Uterus (tissue), 2 donors: Measurements from ENCODE around the gene PIAS4.

ENCODE experiments used
- CTCF ChIP-seq, 4 experiments: fragments of 200-600 bp in 2 of 4; fragments of 450-650 bp in 2 of 4; sonication (generic) in 2 of 4; IDR thresholded peaks; one replicate each; pipeline ENCODE4 v1.5.1; 2016 to 2019; ENCODE audit warnings: antibody characterized with exemption in 4 of 4, mild to moderate bottlenecking in 2 of 4, moderate library complexity in 1 of 4
- POLR2A ChIP-seq, 2 donors: fragments of 450-650 bp; IDR thresholded peaks; one replicate each; pipeline ENCODE4 v1.6.1; 2016; ENCODE audit warnings: antibody characterized with exemption in 2 of 2, mild to moderate bottlenecking in 1 of 2, moderate library complexity in 1 of 2

- TF ChIP-seq CTCF (IDR thresholded peaks at IDR 0.05) (no peak), POLR2A (IDR thresholded peaks at IDR 0.05) (no peak)
These were observed 46.5 kb upstream of the PIAS4 start for GRCh38 chr19:3961007-3961406.
